HEK293 (cell line): ENCODE results near the gene SOX13.

Experiments
- GLIS1 ChIP-seq: fragments of 450-650 bp; formaldehyde crosslinking; IDR thresholded peaks from 2 replicates; pipeline ENCODE4 v1.5.1; 2016; ENCODE audit warnings: missing biosample characterization, missing genetic modification characterization
- KLF8 ChIP-seq: fragments of 450-650 bp; formaldehyde crosslinking; IDR thresholded peaks from 2 replicates; pipeline ENCODE4 v1.5.1; 2016; ENCODE audit warnings: missing biosample characterization, missing genetic modification characterization
- WT1 ChIP-seq: fragments of 450-650 bp; formaldehyde crosslinking; IDR thresholded peaks from 2 replicates; pipeline ENCODE4 v1.5.1; 2016; ENCODE audit warnings: missing biosample characterization, missing genetic modification characterization
- ZBTB1 ChIP-seq: fragments of 450-650 bp; formaldehyde crosslinking; IDR thresholded peaks from 2 replicates; pipeline ENCODE4 v1.5.1; 2016; ENCODE audit warnings: missing biosample characterization, missing genetic modification characterization
- ZBTB21 ChIP-seq: fragments of 450-650 bp; formaldehyde crosslinking; IDR thresholded peaks from 2 replicates; pipeline ENCODE4 v1.5.1; 2017; ENCODE audit warnings: missing biosample characterization, missing genetic modification characterization
- ZIC2 ChIP-seq: fragments of 450-650 bp; formaldehyde crosslinking; IDR thresholded peaks from 2 replicates; pipeline ENCODE4 v1.5.1; 2016; ENCODE audit warnings: missing biosample characterization, missing genetic modification characterization
- ZNF112 ChIP-seq: fragments of 450-650 bp; formaldehyde crosslinking; IDR thresholded peaks from 2 replicates; pipeline ENCODE4 v1.5.0; 2017; ENCODE audit warnings: missing biosample characterization, missing genetic modification characterization
- ZNF24 ChIP-seq: fragments of 450-650 bp; formaldehyde crosslinking; IDR thresholded peaks from 2 replicates; pipeline ENCODE4 v1.5.1; 2016; ENCODE audit warnings: missing biosample characterization, missing genetic modification characterization
- ZNF335 ChIP-seq: fragments of 450-650 bp; formaldehyde crosslinking; conservative IDR thresholded peaks from 2 replicates; pipeline ENCODE4 v1.5.1; 2016; ENCODE audit warnings: missing biosample characterization, missing genetic modification characterization
- ZNF341 ChIP-seq: fragments of 450-650 bp; formaldehyde crosslinking; IDR thresholded peaks from 2 replicates; pipeline ENCODE4; 2016; ENCODE audit warnings: low read depth, missing biosample characterization, missing genetic modification characterization
- ZNF585B ChIP-seq: fragments of 450-650 bp; formaldehyde crosslinking; IDR thresholded peaks from 2 replicates; pipeline ENCODE4 v1.5.1; 2016; ENCODE audit warnings: missing biosample characterization, missing genetic modification characterization
- ZNF600 ChIP-seq: fragments of 450-650 bp; formaldehyde crosslinking; IDR thresholded peaks from 2 replicates; pipeline ENCODE4 v1.5.1; 2016; ENCODE audit warnings: missing biosample characterization, missing genetic modification characterization
- ZNF670 ChIP-seq: fragments of 450-650 bp; formaldehyde crosslinking; IDR thresholded peaks from 2 replicates; pipeline ENCODE4 v1.5.1; 2016; ENCODE audit warnings: missing biosample characterization, missing genetic modification characterization, low read depth
- ZNF776 ChIP-seq: fragments of 450-650 bp; formaldehyde crosslinking; IDR thresholded peaks from 2 replicates; pipeline ENCODE4 v1.5.0; 2017; ENCODE audit warnings: missing biosample characterization, missing genetic modification characterization, borderline replicate concordance
- ZNF843 ChIP-seq: fragments of 450-650 bp; formaldehyde crosslinking; IDR thresholded peaks from 2 replicates; pipeline ENCODE4 v1.5.1; 2016; ENCODE audit warnings: missing biosample characterization, missing genetic modification characterization
- TF ChIP-seq, protein P1 (sequence below): fragments of 450-650 bp; formaldehyde crosslinking; IDR thresholded peaks from 2 replicates; pipeline ENCODE4 v1.5.1; 2016; ENCODE audit warnings: missing biosample characterization, missing genetic modification characterization
- TF ChIP-seq, protein P2 (sequence below): fragments of 450-650 bp; formaldehyde crosslinking; IDR thresholded peaks from 2 replicates; pipeline ENCODE4 v1.5.1; 2016; ENCODE audit warnings: missing biosample characterization, missing genetic modification characterization
- TF ChIP-seq, protein P3 (sequence below): fragments of 450-650 bp; formaldehyde crosslinking; IDR thresholded peaks from 2 replicates; pipeline ENCODE4 v1.5.1; 2016; ENCODE audit warnings: missing biosample characterization, missing genetic modification characterization
- TF ChIP-seq, protein P4 (sequence below): fragments of 450-650 bp; formaldehyde crosslinking; IDR thresholded peaks from 2 replicates; pipeline ENCODE4 v1.5.1; 2017; ENCODE audit warnings: missing biosample characterization, missing genetic modification characterization
- TF ChIP-seq, protein P5 (sequence below): fragments of 450-650 bp; formaldehyde crosslinking; IDR thresholded peaks from 2 replicates; pipeline ENCODE4 v1.5.1; 2016; ENCODE audit warnings: missing biosample characterization, missing genetic modification characterization
- TF ChIP-seq, protein P6 (sequence below): fragments of 450-650 bp; formaldehyde crosslinking; IDR thresholded peaks from 2 replicates; pipeline ENCODE4; 2016; ENCODE audit warnings: missing biosample characterization, missing genetic modification characterization
- TF ChIP-seq, protein P7 (sequence below): fragments of 450-650 bp; formaldehyde crosslinking; IDR thresholded peaks from 2 replicates; pipeline ENCODE4 v1.5.1; 2016; ENCODE audit warnings: missing biosample characterization, missing genetic modification characterization, borderline replicate concordance
- TF ChIP-seq, protein P8 (sequence below): fragments of 450-650 bp; formaldehyde crosslinking; IDR thresholded peaks from 2 replicates; pipeline ENCODE4 v1.5.1; 2016; ENCODE audit warnings: missing biosample characterization, missing genetic modification characterization

The SOX13 gene

DNA sequence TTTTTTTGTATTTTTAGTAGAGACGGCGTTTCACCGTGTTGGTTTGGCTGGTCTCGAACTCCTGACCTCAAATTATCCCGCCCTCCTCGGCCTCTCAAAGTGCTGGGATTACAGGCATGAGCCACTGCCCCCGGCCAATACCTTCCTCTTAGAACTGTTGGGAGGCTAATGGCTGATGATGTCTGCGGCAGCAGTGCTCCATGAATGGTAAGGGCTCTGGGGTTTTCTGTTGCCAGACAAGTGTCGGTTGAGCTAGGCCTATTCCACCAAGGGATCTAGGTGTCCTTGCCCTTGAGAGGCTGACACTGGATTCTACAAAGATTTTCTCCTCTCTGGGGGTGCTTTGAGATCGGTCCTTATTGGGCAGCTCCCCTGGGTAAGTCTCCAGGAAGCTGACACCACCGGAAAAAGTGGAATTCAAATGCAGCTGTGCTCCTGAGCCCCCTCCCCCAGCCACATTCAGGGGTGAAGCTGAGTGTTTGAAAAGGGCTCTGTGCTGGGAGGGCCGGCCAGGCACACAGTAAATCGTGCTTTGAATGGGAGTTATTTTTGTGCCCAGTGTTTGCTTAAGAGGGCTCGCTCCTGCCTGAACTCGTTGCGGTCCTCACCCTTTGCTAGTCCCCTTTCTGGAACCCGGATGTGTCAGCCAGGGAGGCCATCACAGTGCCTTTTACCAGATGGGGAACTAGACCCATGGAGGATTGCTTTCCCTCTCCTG lies 5.2 kb downstream of the SOX13 start (continued):
- TF ChIP-seq ZNF24 (no peak), KLF8 (tag by site-specific recombination) (no peak), ZBTB1 (no peak), ZIC2 (tag by site-specific recombination) (no peak), ZNF585B (tag by site-specific recombination) (no peak), WT1 (tag by site-specific recombination) (0 out of 2 replicates have a peak, but pooled peaks have one; percentile 12), ZNF335 (tag by site-specific recombination) (peak; percentile 58), ZNF670 (no peak), ZNF776 (tag by site-specific recombination) (no peak), ZNF600 (tag by site-specific recombination) (peak; percentile 37; the same call in 1 of the 2 replicates), ZNF112 (tag by site-specific recombination) (no peak), GLIS1 (tag by site-specific recombination) (peak; percentile 20; the same call in 1 of the 2 replicates), ZNF341 (tag by site-specific recombination) (peak; percentile 73), ZBTB21 (no peak), ZNF843 (tag by site-specific recombination) (no peak)
- TF ChIP-seq, protein P1, sequence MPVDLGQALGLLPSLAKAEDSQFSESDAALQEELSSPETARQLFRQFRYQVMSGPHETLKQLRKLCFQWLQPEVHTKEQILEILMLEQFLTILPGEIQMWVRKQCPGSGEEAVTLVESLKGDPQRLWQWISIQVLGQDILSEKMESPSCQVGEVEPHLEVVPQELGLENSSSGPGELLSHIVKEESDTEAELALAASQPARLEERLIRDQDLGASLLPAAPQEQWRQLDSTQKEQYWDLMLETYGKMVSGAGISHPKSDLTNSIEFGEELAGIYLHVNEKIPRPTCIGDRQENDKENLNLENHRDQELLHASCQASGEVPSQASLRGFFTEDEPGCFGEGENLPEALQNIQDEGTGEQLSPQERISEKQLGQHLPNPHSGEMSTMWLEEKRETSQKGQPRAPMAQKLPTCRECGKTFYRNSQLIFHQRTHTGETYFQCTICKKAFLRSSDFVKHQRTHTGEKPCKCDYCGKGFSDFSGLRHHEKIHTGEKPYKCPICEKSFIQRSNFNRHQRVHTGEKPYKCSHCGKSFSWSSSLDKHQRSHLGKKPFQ: no peak
- TF ChIP-seq, protein P2, sequence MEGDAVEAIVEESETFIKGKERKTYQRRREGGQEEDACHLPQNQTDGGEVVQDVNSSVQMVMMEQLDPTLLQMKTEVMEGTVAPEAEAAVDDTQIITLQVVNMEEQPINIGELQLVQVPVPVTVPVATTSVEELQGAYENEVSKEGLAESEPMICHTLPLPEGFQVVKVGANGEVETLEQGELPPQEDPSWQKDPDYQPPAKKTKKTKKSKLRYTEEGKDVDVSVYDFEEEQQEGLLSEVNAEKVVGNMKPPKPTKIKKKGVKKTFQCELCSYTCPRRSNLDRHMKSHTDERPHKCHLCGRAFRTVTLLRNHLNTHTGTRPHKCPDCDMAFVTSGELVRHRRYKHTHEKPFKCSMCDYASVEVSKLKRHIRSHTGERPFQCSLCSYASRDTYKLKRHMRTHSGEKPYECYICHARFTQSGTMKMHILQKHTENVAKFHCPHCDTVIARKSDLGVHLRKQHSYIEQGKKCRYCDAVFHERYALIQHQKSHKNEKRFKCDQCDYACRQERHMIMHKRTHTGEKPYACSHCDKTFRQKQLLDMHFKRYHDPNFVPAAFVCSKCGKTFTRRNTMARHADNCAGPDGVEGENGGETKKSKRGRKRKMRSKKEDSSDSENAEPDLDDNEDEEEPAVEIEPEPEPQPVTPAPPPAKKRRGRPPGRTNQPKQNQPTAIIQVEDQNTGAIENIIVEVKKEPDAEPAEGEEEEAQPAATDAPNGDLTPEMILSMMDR (tag by site-specific recombination): no peak
- TF ChIP-seq, protein P3, sequence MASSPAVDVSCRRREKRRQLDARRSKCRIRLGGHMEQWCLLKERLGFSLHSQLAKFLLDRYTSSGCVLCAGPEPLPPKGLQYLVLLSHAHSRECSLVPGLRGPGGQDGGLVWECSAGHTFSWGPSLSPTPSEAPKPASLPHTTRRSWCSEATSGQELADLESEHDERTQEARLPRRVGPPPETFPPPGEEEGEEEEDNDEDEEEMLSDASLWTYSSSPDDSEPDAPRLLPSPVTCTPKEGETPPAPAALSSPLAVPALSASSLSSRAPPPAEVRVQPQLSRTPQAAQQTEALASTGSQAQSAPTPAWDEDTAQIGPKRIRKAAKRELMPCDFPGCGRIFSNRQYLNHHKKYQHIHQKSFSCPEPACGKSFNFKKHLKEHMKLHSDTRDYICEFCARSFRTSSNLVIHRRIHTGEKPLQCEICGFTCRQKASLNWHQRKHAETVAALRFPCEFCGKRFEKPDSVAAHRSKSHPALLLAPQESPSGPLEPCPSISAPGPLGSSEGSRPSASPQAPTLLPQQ (tag by site-specific recombination): no peak
- TF ChIP-seq, protein P4, sequence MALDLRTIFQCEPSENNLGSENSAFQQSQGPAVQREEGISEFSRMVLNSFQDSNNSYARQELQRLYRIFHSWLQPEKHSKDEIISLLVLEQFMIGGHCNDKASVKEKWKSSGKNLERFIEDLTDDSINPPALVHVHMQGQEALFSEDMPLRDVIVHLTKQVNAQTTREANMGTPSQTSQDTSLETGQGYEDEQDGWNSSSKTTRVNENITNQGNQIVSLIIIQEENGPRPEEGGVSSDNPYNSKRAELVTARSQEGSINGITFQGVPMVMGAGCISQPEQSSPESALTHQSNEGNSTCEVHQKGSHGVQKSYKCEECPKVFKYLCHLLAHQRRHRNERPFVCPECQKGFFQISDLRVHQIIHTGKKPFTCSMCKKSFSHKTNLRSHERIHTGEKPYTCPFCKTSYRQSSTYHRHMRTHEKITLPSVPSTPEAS (tag by site-specific recombination): no peak
- TF ChIP-seq, protein P5, sequence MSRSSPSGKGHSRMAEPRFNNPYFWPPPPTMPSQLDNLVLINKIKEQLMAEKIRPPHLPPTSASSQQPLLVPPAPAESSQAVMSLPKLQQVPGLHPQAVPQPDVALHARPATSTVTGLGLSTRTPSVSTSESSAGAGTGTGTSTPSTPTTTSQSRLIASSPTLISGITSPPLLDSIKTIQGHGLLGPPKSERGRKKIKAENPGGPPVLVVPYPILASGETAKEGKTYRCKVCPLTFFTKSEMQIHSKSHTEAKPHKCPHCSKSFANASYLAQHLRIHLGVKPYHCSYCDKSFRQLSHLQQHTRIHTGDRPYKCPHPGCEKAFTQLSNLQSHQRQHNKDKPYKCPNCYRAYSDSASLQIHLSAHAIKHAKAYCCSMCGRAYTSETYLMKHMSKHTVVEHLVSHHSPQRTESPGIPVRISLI: no peak
- TF ChIP-seq, protein P6, sequence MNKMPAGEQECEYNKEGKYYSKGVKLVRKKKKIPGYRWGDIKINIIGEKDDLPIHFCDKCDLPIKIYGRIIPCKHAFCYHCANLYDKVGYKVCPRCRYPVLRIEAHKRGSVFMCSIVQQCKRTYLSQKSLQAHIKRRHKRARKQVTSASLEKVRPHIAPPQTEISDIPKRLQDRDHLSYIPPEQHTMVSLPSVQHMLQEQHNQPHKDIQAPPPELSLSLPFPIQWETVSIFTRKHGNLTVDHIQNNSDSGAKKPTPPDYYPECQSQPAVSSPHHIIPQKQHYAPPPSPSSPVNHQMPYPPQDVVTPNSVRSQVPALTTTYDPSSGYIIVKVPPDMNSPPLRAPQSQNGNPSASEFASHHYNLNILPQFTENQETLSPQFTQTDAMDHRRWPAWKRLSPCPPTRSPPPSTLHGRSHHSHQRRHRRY: no peak
- TF ChIP-seq, protein P7, sequence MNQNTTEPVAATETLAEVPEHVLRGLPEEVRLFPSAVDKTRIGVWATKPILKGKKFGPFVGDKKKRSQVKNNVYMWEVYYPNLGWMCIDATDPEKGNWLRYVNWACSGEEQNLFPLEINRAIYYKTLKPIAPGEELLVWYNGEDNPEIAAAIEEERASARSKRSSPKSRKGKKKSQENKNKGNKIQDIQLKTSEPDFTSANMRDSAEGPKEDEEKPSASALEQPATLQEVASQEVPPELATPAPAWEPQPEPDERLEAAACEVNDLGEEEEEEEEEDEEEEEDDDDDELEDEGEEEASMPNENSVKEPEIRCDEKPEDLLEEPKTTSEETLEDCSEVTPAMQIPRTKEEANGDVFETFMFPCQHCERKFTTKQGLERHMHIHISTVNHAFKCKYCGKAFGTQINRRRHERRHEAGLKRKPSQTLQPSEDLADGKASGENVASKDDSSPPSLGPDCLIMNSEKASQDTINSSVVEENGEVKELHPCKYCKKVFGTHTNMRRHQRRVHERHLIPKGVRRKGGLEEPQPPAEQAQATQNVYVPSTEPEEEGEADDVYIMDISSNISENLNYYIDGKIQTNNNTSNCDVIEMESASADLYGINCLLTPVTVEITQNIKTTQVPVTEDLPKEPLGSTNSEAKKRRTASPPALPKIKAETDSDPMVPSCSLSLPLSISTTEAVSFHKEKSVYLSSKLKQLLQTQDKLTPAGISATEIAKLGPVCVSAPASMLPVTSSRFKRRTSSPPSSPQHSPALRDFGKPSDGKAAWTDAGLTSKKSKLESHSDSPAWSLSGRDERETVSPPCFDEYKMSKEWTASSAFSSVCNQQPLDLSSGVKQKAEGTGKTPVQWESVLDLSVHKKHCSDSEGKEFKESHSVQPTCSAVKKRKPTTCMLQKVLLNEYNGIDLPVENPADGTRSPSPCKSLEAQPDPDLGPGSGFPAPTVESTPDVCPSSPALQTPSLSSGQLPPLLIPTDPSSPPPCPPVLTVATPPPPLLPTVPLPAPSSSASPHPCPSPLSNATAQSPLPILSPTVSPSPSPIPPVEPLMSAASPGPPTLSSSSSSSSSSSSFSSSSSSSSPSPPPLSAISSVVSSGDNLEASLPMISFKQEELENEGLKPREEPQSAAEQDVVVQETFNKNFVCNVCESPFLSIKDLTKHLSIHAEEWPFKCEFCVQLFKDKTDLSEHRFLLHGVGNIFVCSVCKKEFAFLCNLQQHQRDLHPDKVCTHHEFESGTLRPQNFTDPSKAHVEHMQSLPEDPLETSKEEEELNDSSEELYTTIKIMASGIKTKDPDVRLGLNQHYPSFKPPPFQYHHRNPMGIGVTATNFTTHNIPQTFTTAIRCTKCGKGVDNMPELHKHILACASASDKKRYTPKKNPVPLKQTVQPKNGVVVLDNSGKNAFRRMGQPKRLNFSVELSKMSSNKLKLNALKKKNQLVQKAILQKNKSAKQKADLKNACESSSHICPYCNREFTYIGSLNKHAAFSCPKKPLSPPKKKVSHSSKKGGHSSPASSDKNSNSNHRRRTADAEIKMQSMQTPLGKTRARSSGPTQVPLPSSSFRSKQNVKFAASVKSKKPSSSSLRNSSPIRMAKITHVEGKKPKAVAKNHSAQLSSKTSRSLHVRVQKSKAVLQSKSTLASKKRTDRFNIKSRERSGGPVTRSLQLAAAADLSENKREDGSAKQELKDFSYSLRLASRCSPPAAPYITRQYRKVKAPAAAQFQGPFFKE: no peak
- TF ChIP-seq, protein P8, sequence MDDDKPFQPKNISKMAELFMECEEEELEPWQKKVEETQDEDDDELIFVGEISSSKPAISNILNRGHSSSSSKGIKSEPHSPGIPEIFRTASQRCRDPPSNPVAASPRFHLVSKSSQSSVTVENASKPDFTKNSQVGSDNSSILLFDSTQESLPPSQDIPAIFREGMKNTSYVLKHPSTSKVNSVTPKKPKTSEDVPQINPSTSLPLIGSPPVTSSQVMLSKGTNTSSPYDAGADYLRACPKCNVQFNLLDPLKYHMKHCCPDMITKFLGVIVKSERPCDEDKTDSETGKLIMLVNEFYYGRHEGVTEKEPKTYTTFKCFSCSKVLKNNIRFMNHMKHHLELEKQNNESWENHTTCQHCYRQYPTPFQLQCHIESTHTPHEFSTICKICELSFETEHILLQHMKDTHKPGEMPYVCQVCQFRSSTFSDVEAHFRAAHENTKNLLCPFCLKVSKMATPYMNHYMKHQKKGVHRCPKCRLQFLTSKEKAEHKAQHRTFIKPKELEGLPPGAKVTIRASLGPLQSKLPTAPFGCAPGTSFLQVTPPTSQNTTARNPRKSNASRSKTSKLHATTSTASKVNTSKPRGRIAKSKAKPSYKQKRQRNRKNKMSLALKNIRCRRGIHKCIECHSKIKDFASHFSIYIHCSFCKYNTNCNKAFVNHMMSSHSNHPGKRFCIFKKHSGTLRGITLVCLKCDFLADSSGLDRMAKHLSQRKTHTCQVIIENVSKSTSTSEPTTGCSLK (tag by site-specific recombination): no peak
